Right lobe of liver (tissue), 6 donors: ENCODE measurements around the gene TTC36. TPM values are rescaled to one million over a fixed set of nuclear protein-coding genes. Genes with fewer than 3 reads are reported as not detected.
"Not testable (repeated sequence)": the region's sequence is repeated elsewhere in the genome, so short reads cannot be mapped to it uniquely, and the experiment has no call there.

Experiments
- ATAC-seq, 4 donors: fragments of 200-7000 bp; cut with Tn5 transposase; one replicate each; pipeline ENCODE4 v1.9.1; 2020; ENCODE audit warnings: mild to moderate bottlenecking in 4 of 4, moderate library complexity in 4 of 4
- DNase-seq, 3 donors: peaks; one replicate each; pipeline ENCODE4 v3.0.0-alpha.2; 2020
- H3K27ac ChIP-seq, 3 donors: fragments of 200-600 bp; one replicate each; pipeline ENCODE4 v1.8.0; 2022
- H3K27me3 ChIP-seq, 2 donors: fragments of 200-600 bp; one replicate each; pipeline ENCODE4 v1.8.0; 2022
- H3K36me3 ChIP-seq, 4 donors: fragments of 200-600 bp; sonication (generic) in 1 of 4; one replicate each; pipeline versions ENCODE4 v1.5.1 to v1.8.0; 2017 to 2022; ENCODE audit warnings: control low read depth in 1 of 4
- H3K4me1 ChIP-seq, 4 donors: fragments of 200-600 bp; sonication (generic) in 1 of 4; one replicate each; pipeline versions ENCODE4 v1.5.1 to v1.8.0; 2017 to 2022; ENCODE audit warnings: control low read depth in 1 of 4
- H3K4me3 ChIP-seq, 3 donors: fragments of 200-600 bp; one replicate each; pipeline ENCODE4 v1.8.0; 2022
- H3K9me3 ChIP-seq, 4 donors: fragments of 200-600 bp; sonication (generic) in 1 of 4; one replicate each; pipeline versions ENCODE4 v1.5.1 to v1.8.0; 2017 to 2022; ENCODE audit warnings: control low read depth in 1 of 4
- CTCF ChIP-seq, 4 donors: fragments of 200-600 bp in 3 of 4; fragments of 450-650 bp in 1 of 4; IDR thresholded peaks; one replicate each; pipeline versions ENCODE4 v1.5.1 to v1.8.0; 2016 to 2022; ENCODE audit warnings: antibody characterized with exemption in 4 of 4, mild to moderate bottlenecking in 2 of 4
- POLR2A ChIP-seq: fragments of 450-650 bp; IDR thresholded peaks from one replicate; pipeline ENCODE4 v1.6.1; 2017; ENCODE audit warnings: antibody characterized with exemption, mild to moderate bottlenecking
- WGBS: methylation state at CpG from one replicate; pipeline ENCODE4 v1.1.6; 2018; ENCODE audit warnings: low coverage, low lambda C conversion rate; ENCODE audit not compliant: insufficient coverage; ENCODE audit errors: missing lambda C conversion rate; 5-methylcytosine and 5-hydroxymethylcytosine counted together
- intact Hi-C, 2 donors: fragments of 100-400 bp; cut with DNase I; formaldehyde crosslinking; loops; one replicate each; pipeline versions ENCODE4 v1.11.2 to v1.14.1; 2022
- total RNA-seq, 6 experiments: library from RNA; depleted of rRNA in 2 of 6; stranded (reverse); fragments of >200 nt in 2 of 6; fragmentation: NEBNext Ultra II Directional in 3 of 6; extraction: Animal tissue kit (Norgen Biotek cat#: 25700) in 3 of 6; gene quantifications; one replicate each; pipeline versions ENCODE4 v1.1.0 to v1.2.4, GENCODE V29; 2016 to 2023
- donor health status: DM: no; HTN: yes; CAD: no.
- donor health status: DM: no; HTN: no; CAD: no.
- donor health status: DM: no; HTN: no; CAD: no.
- donor health status: DM: no; HTN: yes; CAD: no.
- donor health status: DM: no; HTN: yes; CAD: no.

The TTC36 gene
- total RNA-seq, 6 experiments from 2014 or later: 21.5 to 88.3 (median 50.6) TPM

GRCh38 chr11:118570787-118571186 is 43.5 kb downstream of the TTC36 start:
- ATAC-seq (no peak), DNase-seq (no peak)
- H3K27ac ChIP-seq: no peak overlapping the region
- WGBS: 86% methylated on average over 1 of the region's 1 CpG
- no peak for TF ChIP-seq POLR2A
- TF ChIP-seq CTCF (IDR thresholded peaks at IDR 0.05): no peak
- H3K9me3 ChIP-seq: no peaks in the 10 kb centered on the region
- H3K27me3 ChIP-seq: no peaks in the 10 kb centered on the region
- no peak overlapping the region for H3K4me3 ChIP-seq
- peaks cover 0 to 19% (median 7%) of the 10 kb centered on the region in 4 donors for H3K4me1 ChIP-seq
- intact Hi-C loops: no loop called here
- H3K36me3 ChIP-seq: no peaks in the 10 kb centered on the region

- peak overlapping the region; percentile 95 to 99 (median 97) for H3K4me3 ChIP-seq
- H3K4me1 ChIP-seq: peaks cover 0 to 24% (median 7%) of the 10 kb centered on the region in 4 donors
- peak in 2 of 4 donors; percentile 8 to 23 for ATAC-seq
- intact Hi-C loops, DNase-seq, H3K36me3 ChIP-seq, H3K9me3 ChIP-seq, H3K27me3 ChIP-seq: not testable (repeated sequence)
- H3K27ac ChIP-seq: peak overlapping the region; percentile 94 to 98 (median 96)
- WGBS: 17% methylated on average over 15 of the region's 15 CpGs
Observed at GRCh38 chr11:118571701-118572060, 44.4 kb downstream of the TTC36 start.

GRCh38 chr11:118572061-118572980 is 45.0 kb downstream of the TTC36 start, which contains the start of gene ARCN1:
TSS of gene ARCN1 (plus strand) at chr11:118572409. CDS start at chr11:118572548, 139 bp downstream.
- peak; percentile 77 to 85 (median 83) for DNase-seq
- Histone ChIP-seq H3K36me3 (no peaks in the 10 kb centered on the region), H3K9me3 (no peaks in the 10 kb centered on the region), H3K27ac (peak within 1 kb of the TSS; percentile 94 to 98 (median 96)), H3K4me3 (peak within 1 kb of the TSS; percentile 95 to 99 (median 97)), H3K4me1 (peaks cover 0 to 30% (median 7%) of the 10 kb centered on the region in 4 donors), H3K27me3 (no peaks in the 10 kb centered on the region)
- 0% methylated on average over 7 of the region's 55 CpGs for WGBS
- intact Hi-C loops: no loop called here
- ATAC-seq: peak; percentile 87 to 91 (median 88)
- peak; percentile 35 for TF ChIP-seq POLR2A
- TF ChIP-seq CTCF (IDR thresholded peaks at IDR 0.05): no peak

GRCh38 chr11:118572981-118573550 is 45.8 kb downstream of the TTC36 start:
- ATAC-seq: peak; percentile 16 to 31 (median 27)
- WGBS: 1% methylated on average over 10 of the region's 10 CpGs
- intact Hi-C loops: no loop called here
- H3K4me3 ChIP-seq: peak overlapping the region; percentile 95 to 99 (median 97)
- no peak for TF ChIP-seq POLR2A
- TF ChIP-seq CTCF (IDR thresholded peaks at IDR 0.05): no peak
- no peaks in the 10 kb centered on the region for H3K36me3 ChIP-seq
- H3K9me3 ChIP-seq: no peaks in the 10 kb centered on the region
- H3K27me3 ChIP-seq: no peaks in the 10 kb centered on the region
- H3K4me1 ChIP-seq: peaks cover 0 to 36% (median 11%) of the 10 kb centered on the region in 4 donors
- DNase-seq: no peak
- peak overlapping the region; percentile 94 to 98 (median 96) for H3K27ac ChIP-seq

- no peak overlapping the region for H3K4me3 ChIP-seq
- H3K4me1 ChIP-seq: peaks cover 0 to 47% (median 17%) of the 10 kb centered on the region in 4 donors
- intact Hi-C loops: no loop called here
- no peaks in the 10 kb centered on the region for H3K27me3 ChIP-seq
- no peak overlapping the region for H3K27ac ChIP-seq
- TF ChIP-seq CTCF (IDR thresholded peaks at IDR 0.05) (no peak), POLR2A (no peak)
- H3K36me3 ChIP-seq: no peaks in the 10 kb centered on the region
- ATAC-seq (no peak), DNase-seq (no peak)
- WGBS: 81% methylated on average over 7 of the region's 7 CpGs
- no peaks in the 10 kb centered on the region for H3K9me3 ChIP-seq
Observed at GRCh38 chr11:118574636-118575035, 47.4 kb downstream of the TTC36 start.

- H3K27me3 ChIP-seq, intact Hi-C loops, H3K9me3 ChIP-seq, DNase-seq, H3K4me3 ChIP-seq, H3K27ac ChIP-seq, ATAC-seq: not testable (repeated sequence)
- Histone ChIP-seq H3K36me3 (peaks cover 0 to 11% (median 7%) of the 10 kb centered on the region in 4 donors), H3K4me1 (peaks cover 0 to 47% (median 15%) of the 10 kb centered on the region in 4 donors)
Observed at GRCh38 chr11:118577995-118578394, 50.7 kb downstream of the TTC36 start.
